Calu3 (cell line): ENCODE data around the gene AFF2. TPM values are rescaled to one million over a fixed set of nuclear protein-coding genes. Genes with fewer than 3 reads are reported as not detected.

Source experiments
- BruUV-seq: library from RNA; stranded (reverse); fragments of 400-500 nt; replicated peaks from 2 replicates; lab custom pipeline; 2021; lab: Mats Ljungman, UMichigan
- CTCF ChIA-PET: fragments of 300-600 bp; sonication (Branson Sonifier 250); formaldehyde crosslinking; loops from one replicate; lab custom pipeline; 2022; ENCODE audit warnings: antibody characterized with exemption; lab: Charles Lee
- DNase-seq: peaks from one replicate; pipeline ENCODE4 v3.0.0; 2022
- H3K27ac Mint-ChIP-seq: one replicate; pipeline ENCODE4 v1.8.0; 2022; ENCODE audit warnings: mixed read lengths; ENCODE audit not compliant: unreplicated experiment
- H3K27me3 Mint-ChIP-seq: one replicate; pipeline ENCODE4 v1.8.0; 2022; ENCODE audit warnings: mixed read lengths; ENCODE audit not compliant: unreplicated experiment
- H3K36me3 Mint-ChIP-seq: one replicate; pipeline ENCODE4 v1.8.0; 2022; ENCODE audit warnings: mild to moderate bottlenecking, moderate library complexity, mixed read lengths; ENCODE audit not compliant: insufficient read depth, unreplicated experiment
- H3K4me1 Mint-ChIP-seq: one replicate; pipeline ENCODE4 v1.8.0; 2022; ENCODE audit warnings: mild to moderate bottlenecking, low read depth, mixed read lengths; ENCODE audit not compliant: unreplicated experiment
- H3K4me3 Mint-ChIP-seq: one replicate; pipeline ENCODE4 v1.8.0; 2022; ENCODE audit warnings: mild to moderate bottlenecking, low read depth, moderate library complexity, mixed read lengths; ENCODE audit not compliant: unreplicated experiment
- H3K9me3 Mint-ChIP-seq: one replicate; pipeline ENCODE4 v1.8.0; 2022; ENCODE audit warnings: low read depth, mixed read lengths; ENCODE audit not compliant: unreplicated experiment
- intact Hi-C: fragments of 100-400 bp; cut with micrococcal nuclease; formaldehyde crosslinking; loops from one replicate; pipeline ENCODE4 v1.10.0; 2022; ENCODE audit not compliant: unreplicated experiment
- total RNA-seq: library from RNA; stranded (reverse); gene quantifications from 2 replicates; pipeline ENCODE4 v1.2.3, GENCODE V29; 2022
- TF ChIP-seq, protein P1 (sequence below): fragments of 200-600 bp; IDR thresholded peaks from one replicate; pipeline ENCODE4 v1.8.0; 2022; ENCODE audit warnings: antibody characterized with exemption; ENCODE audit not compliant: unreplicated experiment

The AFF2 gene
- total RNA-seq, 1 experiment from 2014 or later: 0.17 TPM

DNA sequence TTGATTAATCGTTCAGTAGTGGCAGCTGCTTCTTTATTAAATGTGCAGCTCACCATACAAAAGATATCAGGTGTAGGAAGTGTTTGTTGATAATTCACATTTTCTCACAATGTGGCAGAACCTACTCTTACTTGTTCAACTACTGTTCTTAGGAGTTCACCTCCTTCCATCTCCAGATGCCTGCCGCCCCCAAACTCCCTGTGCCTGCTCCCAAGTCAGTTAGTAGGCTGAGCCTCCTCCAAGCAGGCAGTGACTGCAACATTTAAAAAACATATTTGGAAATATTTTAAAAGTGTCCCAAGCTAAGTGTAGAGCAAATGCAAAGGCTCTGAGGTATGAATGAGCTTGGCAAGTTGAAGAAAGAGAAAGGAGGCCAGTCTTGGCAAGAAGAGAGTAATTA lies 100.2 kb downstream of the AFF2 start:
- TF ChIP-seq, protein P1, sequence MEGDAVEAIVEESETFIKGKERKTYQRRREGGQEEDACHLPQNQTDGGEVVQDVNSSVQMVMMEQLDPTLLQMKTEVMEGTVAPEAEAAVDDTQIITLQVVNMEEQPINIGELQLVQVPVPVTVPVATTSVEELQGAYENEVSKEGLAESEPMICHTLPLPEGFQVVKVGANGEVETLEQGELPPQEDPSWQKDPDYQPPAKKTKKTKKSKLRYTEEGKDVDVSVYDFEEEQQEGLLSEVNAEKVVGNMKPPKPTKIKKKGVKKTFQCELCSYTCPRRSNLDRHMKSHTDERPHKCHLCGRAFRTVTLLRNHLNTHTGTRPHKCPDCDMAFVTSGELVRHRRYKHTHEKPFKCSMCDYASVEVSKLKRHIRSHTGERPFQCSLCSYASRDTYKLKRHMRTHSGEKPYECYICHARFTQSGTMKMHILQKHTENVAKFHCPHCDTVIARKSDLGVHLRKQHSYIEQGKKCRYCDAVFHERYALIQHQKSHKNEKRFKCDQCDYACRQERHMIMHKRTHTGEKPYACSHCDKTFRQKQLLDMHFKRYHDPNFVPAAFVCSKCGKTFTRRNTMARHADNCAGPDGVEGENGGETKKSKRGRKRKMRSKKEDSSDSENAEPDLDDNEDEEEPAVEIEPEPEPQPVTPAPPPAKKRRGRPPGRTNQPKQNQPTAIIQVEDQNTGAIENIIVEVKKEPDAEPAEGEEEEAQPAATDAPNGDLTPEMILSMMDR: no peak
- no peak overlapping the region for H3K27ac Mint-ChIP-seq
- no peak overlapping the region for H3K4me3 Mint-ChIP-seq
- BruUV-seq: no TSS peak
- CTCF ChIA-PET: interaction anchor here (0.9 kb wide), 1 partner anchor 880 kb away, joined by 3 read pairs; no protein-coding TSS in a partner anchor
- no peaks in the 10 kb centered on the region for H3K9me3 Mint-ChIP-seq
- no peaks in the 10 kb centered on the region for H3K36me3 Mint-ChIP-seq
- intact Hi-C loops: loop anchor here (5.0 to 10.0 kb wide), 2 partner anchors 57 to 114 kb away; no protein-coding TSS in a partner anchor
- DNase-seq: no peak
- peaks cover 30% of the 10 kb centered on the region for H3K4me1 Mint-ChIP-seq
- peaks cover 4% of the 10 kb centered on the region for H3K27me3 Mint-ChIP-seq

DNA sequence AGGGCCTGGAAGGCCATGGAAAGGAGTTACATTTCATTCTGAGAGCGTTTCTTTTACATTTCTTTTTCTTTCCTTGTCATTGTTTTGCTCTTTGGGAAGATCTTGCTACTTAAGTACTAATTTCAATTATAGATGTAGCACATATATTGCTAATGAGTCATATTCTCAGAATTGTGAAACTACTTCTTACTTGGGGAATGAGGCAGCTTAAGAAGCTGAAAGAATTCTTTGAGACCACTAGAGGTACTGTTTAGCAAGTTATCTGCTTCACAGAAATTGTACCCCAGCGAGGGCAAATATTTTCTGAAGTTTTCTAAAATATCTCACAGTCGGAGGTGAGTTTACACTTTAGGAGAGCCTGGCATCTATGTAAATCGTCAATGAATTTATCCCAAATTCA lies 100.6 kb downstream of the AFF2 start:
- Mint-ChIP-seq H3K9me3 (no peaks in the 10 kb centered on the region), H3K4me1 (peaks cover 30% of the 10 kb centered on the region), H3K36me3 (no peaks in the 10 kb centered on the region), H3K4me3 (no peak overlapping the region), H3K27me3 (no peaks in the 10 kb centered on the region), H3K27ac (no peak overlapping the region)
- CTCF ChIA-PET: interaction anchor here (0.6 to 0.9 kb wide), 2 partner anchors 769 to 880 kb away, joined by 3 to 4 read pairs; no protein-coding TSS in a partner anchor
- intact Hi-C loops: loop anchor here (5.0 to 10.0 kb wide), 2 partner anchors 56 to 114 kb away; no protein-coding TSS in a partner anchor
- no TSS peak for BruUV-seq
- TF ChIP-seq, protein P1: no peak
- no peak for DNase-seq

DNA sequence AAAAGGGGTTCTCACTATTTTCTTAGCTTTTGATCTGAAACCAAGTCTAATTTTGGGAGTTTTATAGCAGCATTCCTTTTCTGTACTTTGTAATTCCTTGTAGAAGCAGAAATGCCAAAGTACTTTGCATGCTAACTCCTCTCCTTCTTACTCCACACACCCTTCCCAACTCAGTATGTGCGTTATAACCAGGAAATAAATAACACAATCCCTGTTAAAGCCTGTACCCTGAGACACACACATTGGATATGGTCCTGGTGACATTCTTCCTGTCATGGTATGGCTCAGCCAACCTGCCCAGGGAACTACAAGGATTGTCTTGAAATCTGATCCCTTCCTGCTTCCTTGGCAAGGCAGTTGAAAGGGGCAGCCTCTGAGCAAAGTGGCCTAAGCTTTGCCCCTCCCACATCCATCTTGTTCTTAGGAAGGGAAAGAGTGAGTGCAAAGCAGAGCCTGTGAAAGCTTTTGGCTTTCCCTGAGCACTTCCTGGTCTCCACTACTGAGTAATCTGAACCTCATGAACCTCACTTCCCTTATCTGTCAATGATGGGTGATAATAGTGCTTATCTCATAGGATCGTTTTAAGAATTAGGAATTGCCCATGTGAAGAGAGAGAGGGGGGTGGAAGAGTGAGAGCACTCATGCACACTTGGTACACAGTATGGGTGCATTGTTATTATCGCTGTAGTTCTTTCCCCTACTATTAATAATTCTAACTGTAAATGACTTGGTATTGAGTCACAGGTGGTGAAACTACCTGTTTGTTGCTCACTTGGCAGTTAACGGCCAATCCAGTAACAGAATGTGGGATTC lies 109.3 kb downstream of the AFF2 start:
- peak; percentile 70 for DNase-seq

DNA sequence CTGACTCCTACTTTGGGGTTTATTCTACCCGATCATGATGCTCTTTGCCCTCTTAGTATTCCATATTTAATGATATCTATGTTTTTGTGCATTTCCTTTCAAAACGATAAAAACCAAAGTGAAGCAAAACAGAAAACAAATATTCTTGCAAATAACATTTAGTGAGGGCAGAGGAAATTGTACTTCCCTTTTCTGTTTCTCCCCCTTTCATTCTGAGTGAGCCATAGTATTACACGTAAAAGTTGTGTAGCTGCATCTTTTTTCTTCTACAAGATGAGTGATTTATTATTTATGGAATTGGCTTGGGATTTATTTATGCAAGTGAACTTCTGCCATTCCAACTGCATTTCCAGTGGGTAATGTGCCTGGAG lies 109.9 kb downstream of the AFF2 start:
- Mint-ChIP-seq H3K9me3 (peaks cover 5% of the 10 kb centered on the region), H3K4me3 (no peak overlapping the region), H3K36me3 (no peaks in the 10 kb centered on the region), H3K27me3 (no peaks in the 10 kb centered on the region), H3K4me1 (peaks cover 18% of the 10 kb centered on the region), H3K27ac (peak overlapping the region; percentile 88)
- BruUV-seq: no TSS peak
- TF ChIP-seq, protein P1: no peak
- intact Hi-C loops: no loop called here
- no peak for DNase-seq
- CTCF ChIA-PET: no interaction called here

More for the DNA sequence above, 109.3 kb downstream of the AFF2 start:
- CTCF ChIA-PET: no interaction called here
- no TSS peak for BruUV-seq
- intact Hi-C loops: loop anchor here (10.0 kb wide), 1 partner anchor 105 kb away; no protein-coding TSS in a partner anchor
- Mint-ChIP-seq H3K4me1 (peaks cover 18% of the 10 kb centered on the region), H3K27me3 (no peaks in the 10 kb centered on the region), H3K27ac (peak overlapping the region; percentile 88), H3K9me3 (peaks cover 5% of the 10 kb centered on the region), H3K4me3 (no peak overlapping the region), H3K36me3 (no peaks in the 10 kb centered on the region)
- TF ChIP-seq, protein P1: no peak
